Measurements from ENCODE around the gene TMEM50A. TPM values are rescaled to one million over a fixed set of nuclear protein-coding genes. Genes with fewer than 3 reads are reported as not detected.

Gene TMEM50A
- 68.3 and 104 TPM in 2 replicates for total RNA-seq

DNA sequence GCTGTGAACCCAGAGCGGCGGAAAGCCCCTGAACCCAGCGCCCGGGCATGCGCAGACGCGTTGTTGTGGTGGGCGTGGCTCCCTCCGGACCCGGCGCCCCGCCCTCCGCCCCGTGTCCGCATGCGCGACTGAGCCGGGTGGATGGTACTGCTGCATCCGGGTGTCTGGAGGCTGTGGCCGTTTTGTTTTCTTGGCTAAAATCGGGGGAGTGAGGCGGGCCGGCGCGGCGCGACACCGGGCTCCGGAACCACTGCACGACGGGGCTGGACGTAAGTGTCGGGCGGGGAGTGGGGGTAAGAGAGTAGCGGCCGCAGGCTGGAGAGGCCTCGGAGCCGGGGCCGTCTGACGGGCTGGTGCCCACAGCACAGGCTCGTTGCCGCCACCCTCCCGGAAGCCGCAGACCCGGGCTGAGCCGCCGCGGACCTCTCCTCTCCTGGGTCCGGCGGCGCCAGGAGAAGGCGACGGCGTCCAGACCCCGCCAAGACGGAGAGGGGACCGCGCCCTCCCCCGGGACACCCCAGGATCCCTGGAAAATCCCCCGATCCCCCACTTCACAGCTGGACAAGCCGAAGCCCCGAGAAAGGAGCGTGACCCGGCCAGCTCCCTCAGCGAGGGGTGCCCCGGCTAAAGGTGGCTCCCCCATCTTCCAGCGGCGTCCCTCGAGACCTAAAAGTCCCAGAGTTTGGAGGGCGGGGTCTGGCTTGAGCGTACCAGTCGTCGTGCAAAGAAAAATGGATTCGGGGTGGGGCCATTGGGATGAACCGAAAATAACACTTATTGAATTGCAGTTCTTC lies at the start of gene TMEM50A:
TMEM50A (plus strand) TSS at position 147 of the 794 bp plus-strand sequence. CDS start 2,153 bp downstream, outside the sequence.

Other genes with a start within 250 kb of the TMEM50A start
- 22.3 and 34.9 TPM in 2 replicates for gene SYF2, start 105.8 kb upstream of the TMEM50A start, total RNA-seq
- 104 and 234 TPM in 2 replicates for gene RSRP1, start 90.9 kb upstream of the TMEM50A start, total RNA-seq
- not detected in 2 replicates for gene RHD, start 65.8 kb upstream of the TMEM50A start, total RNA-seq
- gene RHCE, start 82.5 kb downstream of the TMEM50A start, total RNA-seq: 0.87 and 1.2 TPM in 2 replicates
- 25.9 and 26.9 TPM in 2 replicates for gene MACO1, start 92.6 kb downstream of the TMEM50A start, total RNA-seq
- gene LDLRAP1, start 205.3 kb downstream of the TMEM50A start, total RNA-seq: 13.0 and 16.2 TPM in 2 replicates

Measured in placental epithelial cell (primary cell).